NOMO-1 treated with DMSO at 0.1 percent for 48 hours (cell line): ENCODE results near the gene KIRREL3.

Experiments
- DNase-seq: peaks from one replicate; lab custom pipeline; 2025; ENCODE audit not compliant: unreplicated experiment; lab: John Stamatoyannopoulos, UW

Gene KIRREL3

GRCh38 chr11:126415128-126415527, 585.4 kb downstream of the KIRREL3 start:
- no peak for DNase-seq

GRCh38 chr11:126414615-126415014, 586.0 kb downstream of the KIRREL3 start:
- no peak for DNase-seq

GRCh38 chr11:126413843-126414405, 586.6 kb downstream of the KIRREL3 start:
- DNase-seq: no peak

GRCh38 chr11:126413426-126413825, 587.1 kb downstream of the KIRREL3 start:
- no peak for DNase-seq

- DNase-seq: no peak
Measured at GRCh38 chr11:126411971-126412381, 588.6 kb downstream of the KIRREL3 start.

GRCh38 chr11:126410649-126411048, 589.9 kb downstream of the KIRREL3 start:
- no peak for DNase-seq

- no peak for DNase-seq
Measured at GRCh38 chr11:126409620-126409985, 591.0 kb downstream of the KIRREL3 start.

GRCh38 chr11:126408901-126409619, 591.5 kb downstream of the KIRREL3 start:
- no peak for DNase-seq

- no peak for DNase-seq
Measured at GRCh38 chr11:126408496-126408895, 592.1 kb downstream of the KIRREL3 start.

GRCh38 chr11:126407682-126408288, 592.8 kb downstream of the KIRREL3 start:
- no peak for DNase-seq

GRCh38 chr11:126407101-126407521, 593.5 kb downstream of the KIRREL3 start:
- DNase-seq: no peak

- no peak for DNase-seq
Measured at GRCh38 chr11:126406368-126406767, 594.2 kb downstream of the KIRREL3 start.

GRCh38 chr11:126405906-126406305, 594.7 kb downstream of the KIRREL3 start:
- no peak for DNase-seq

- DNase-seq: no peak
Measured at GRCh38 chr11:126405374-126405773, 595.2 kb downstream of the KIRREL3 start.

- no peak for DNase-seq
Measured at GRCh38 chr11:126404367-126404766, 596.2 kb downstream of the KIRREL3 start.

- DNase-seq: no peak
Measured at GRCh38 chr11:126403658-126404057, 596.9 kb downstream of the KIRREL3 start.

GRCh38 chr11:126403022-126403581, 597.5 kb downstream of the KIRREL3 start:
- DNase-seq: no peak

GRCh38 chr11:126400479-126400878, 600.1 kb downstream of the KIRREL3 start:
- no peak for DNase-seq

- DNase-seq: no peak
Measured at GRCh38 chr11:126400019-126400418, 600.6 kb downstream of the KIRREL3 start.

GRCh38 chr11:126398721-126399120, 601.8 kb downstream of the KIRREL3 start:
- no peak for DNase-seq

GRCh38 chr11:126398296-126398695, 602.3 kb downstream of the KIRREL3 start:
- DNase-seq: no peak

GRCh38 chr11:126396965-126397364, 603.6 kb downstream of the KIRREL3 start:
- DNase-seq: no peak
